Body of pancreas (tissue), 4 donors: Measurements from ENCODE around the gene TRAPPC12. TPM values are rescaled to one million over a fixed set of nuclear protein-coding genes. Genes with fewer than 3 reads are reported as not detected.

Experiments used
- ATAC-seq: fragments of 150-250 bp; one replicate; pipeline ENCODE4 v1.9.1; 2016
- DNase-seq, 4 donors: peaks; one replicate each; pipeline ENCODE4 v3.0.0-alpha.2; 2019
- H3K27ac ChIP-seq, 4 donors: fragments of 200-600 bp; sonication (generic); 1 replicate in 3 of 4; 2 replicates in 1 of 4; pipeline versions ENCODE4 v1.5.1 to v1.6.1; 2016 to 2019; ENCODE audit warnings: mild to moderate bottlenecking in 1 of 4, mixed read lengths in 1 of 4, moderate library complexity in 1 of 4
- H3K27me3 ChIP-seq, 2 donors: fragments of 200-600 bp; sonication (generic); one replicate each; pipeline ENCODE4 v1.6.0; 2016; ENCODE audit warnings: mild to moderate bottlenecking in 1 of 2
- H3K36me3 ChIP-seq, 2 donors: fragments of 200-600 bp; sonication (generic); replicated peaks in 1 of 2; 2 replicates each; pipeline ENCODE4 v1.5.1; 2016; ENCODE audit warnings: low read depth in 2 of 2; ENCODE audit not compliant: insufficient read depth in 1 of 2
- H3K4me1 ChIP-seq: fragments of 200-600 bp; sonication (generic); one replicate; pipeline ENCODE4 v1.6.0; 2016
- H3K4me3 ChIP-seq, 2 donors: fragments of 200-600 bp; sonication (generic); 1 replicate in 1 of 2; 2 replicates in 1 of 2; pipeline ENCODE4 v1.5.1; 2016 to 2019
- H3K9me3 ChIP-seq, 3 donors: fragments of 200-600 bp; sonication (generic); 1 replicate in 2 of 3; 2 replicates in 1 of 3; pipeline ENCODE4 v1.5.1; 2016
- CTCF ChIP-seq, 7 experiments: fragments of 450-650 bp in 4 of 7; fragments of 200-600 bp in 3 of 7; sonication (generic) in 3 of 7; IDR thresholded peaks; one replicate each; pipeline ENCODE4 v1.5.1; 2016 to 2019; ENCODE audit warnings: antibody characterized with exemption in 7 of 7
- POLR2A ChIP-seq, 3 donors: fragments of 450-650 bp; IDR thresholded peaks; one replicate each; pipeline ENCODE4 v1.6.1; 2016; ENCODE audit warnings: antibody characterized with exemption in 3 of 3, mild to moderate bottlenecking in 2 of 3
- WGBS, 2 donors: methylation state at CpG; one replicate each; pipeline ENCODE4 v1.1.5; 2017; 5-methylcytosine and 5-hydroxymethylcytosine counted together
- intact Hi-C: fragments of 100-400 bp; cut with DNase I; formaldehyde crosslinking; loops from one replicate; pipeline ENCODE4 v1.15.1; 2023
- total RNA-seq, 2 donors: library from RNA; depleted of rRNA; stranded (reverse); fragments of >200 nt; gene quantifications; one replicate each; pipeline ENCODE4 v1.1.0, GENCODE V29; 2016

Gene TRAPPC12
- total RNA-seq, 2 donors from 2014 or later: 43.1 to 134 TPM

- DNase-seq (no peak), ATAC-seq (no peak)
- no peak overlapping the region for H3K27ac ChIP-seq
- peaks cover 6% of the 10 kb centered on the region for H3K4me1 ChIP-seq
- peaks cover 5 to 20% of the 10 kb centered on the region in 2 donors for H3K36me3 ChIP-seq
- H3K4me3 ChIP-seq: no peak overlapping the region
- intact Hi-C loops: no loop called here
- WGBS, 2 donors: 87 to 90% methylated on average over 23 to 25 of the region's 25 CpGs
- H3K9me3 ChIP-seq: no peaks in the 10 kb centered on the region
- no peaks in the 10 kb centered on the region for H3K27me3 ChIP-seq
- TF ChIP-seq CTCF (IDR thresholded peaks at IDR 0.05) (no peak), POLR2A (IDR thresholded peaks at IDR 0.05) (no peak)
These were observed 83.8 kb downstream of the TRAPPC12 start for GRCh38 chr2:3463186-3463835.

- TF ChIP-seq CTCF (IDR thresholded peaks at IDR 0.05) (no peak), POLR2A (IDR thresholded peaks at IDR 0.05) (no peak)
These were observed 84.5 kb downstream of the TRAPPC12 start for GRCh38 chr2:3463944-3464343.

GRCh38 chr2:3464401-3465005 is 85.0 kb downstream of the TRAPPC12 start:
- H3K4me1 ChIP-seq: peaks cover 6% of the 10 kb centered on the region
- DNase-seq: no peak
- no peak for ATAC-seq
- 95 to 96% methylated on average over 16 to 18 of the region's 21 CpGs for WGBS, 2 donors
- H3K9me3 ChIP-seq: no peaks in the 10 kb centered on the region
- no peak overlapping the region for H3K4me3 ChIP-seq
- H3K27ac ChIP-seq: peak overlapping the region in 1 of 4 donors; percentile 5
- no peaks in the 10 kb centered on the region for H3K27me3 ChIP-seq
- TF ChIP-seq POLR2A (IDR thresholded peaks at IDR 0.05) (no peak), CTCF (IDR thresholded peaks at IDR 0.05) (no peak)
- intact Hi-C loops: no loop called here
- H3K36me3 ChIP-seq: peaks cover 5 to 23% of the 10 kb centered on the region in 2 donors

More at GRCh38 chr2:3463944-3464343, 84.5 kb downstream of the TRAPPC12 start:
- no peaks in the 10 kb centered on the region for H3K9me3 ChIP-seq
- H3K4me3 ChIP-seq: no peak overlapping the region
- H3K27ac ChIP-seq: no peak overlapping the region
- H3K27me3 ChIP-seq: no peaks in the 10 kb centered on the region
- intact Hi-C loops: no loop called here
- H3K36me3 ChIP-seq: peaks cover 5 to 23% of the 10 kb centered on the region in 2 donors
- H3K4me1 ChIP-seq: peaks cover 6% of the 10 kb centered on the region
- ATAC-seq: no peak
- 91% methylated on average over 13 of the region's 13 CpGs for WGBS, 2 donors
- DNase-seq: no peak

- Histone ChIP-seq H3K9me3 (no peaks in the 10 kb centered on the region), H3K4me1 (peaks cover 6% of the 10 kb centered on the region), H3K4me3 (no peak overlapping the region), H3K27ac (peak overlapping the region in 1 of 4 donors; percentile 5), H3K36me3 (peaks cover 5 to 25% of the 10 kb centered on the region in 2 donors), H3K27me3 (no peaks in the 10 kb centered on the region)
- intact Hi-C loops: no loop called here
- WGBS, 2 donors: 92 to 94% methylated on average over 25 to 28 of the region's 28 CpGs
- TF ChIP-seq CTCF (IDR thresholded peaks at IDR 0.05) (no peak), POLR2A (IDR thresholded peaks at IDR 0.05) (no peak)
- ATAC-seq: no peak
- no peak for DNase-seq
These were observed 85.8 kb downstream of the TRAPPC12 start for GRCh38 chr2:3465328-3465727.
